Endodermal cell (in vitro differentiated cells): ENCODE data around the gene ZFYVE27. TPM values are rescaled to one million over a fixed set of nuclear protein-coding genes. Genes with fewer than 3 reads are reported as not detected.

ENCODE experiments used
- DNase-seq: peaks from one replicate; pipeline ENCODE4 v3.0.0-alpha.2; 2017
- H3K27ac ChIP-seq: 2 replicates; pipeline ENCODE4 v1.5.1; 2013; ENCODE audit warnings: mild to moderate bottlenecking, low read depth, low read length, moderate library complexity
- H3K27me3 ChIP-seq: 2 replicates; pipeline ENCODE4 v1.6.1; 2013; ENCODE audit warnings: mild to moderate bottlenecking, low read length, moderate library complexity; ENCODE audit not compliant: insufficient read depth, control insufficient read depth, poor library complexity, severe bottlenecking
- H3K36me3 ChIP-seq: 2 replicates; pipeline ENCODE4 v1.7.0; 2013; ENCODE audit warnings: mild to moderate bottlenecking, low read length, moderate library complexity; ENCODE audit not compliant: control insufficient read depth, insufficient read depth
- H3K4me1 ChIP-seq: one replicate; pipeline ENCODE4 v1.7.0; 2013; ENCODE audit warnings: low read length; ENCODE audit not compliant: control insufficient read depth, insufficient read depth
- H3K4me3 ChIP-seq: 2 replicates; pipeline ENCODE4 v1.5.1; 2013; ENCODE audit warnings: mild to moderate bottlenecking, low read length, moderate library complexity
- H3K9ac ChIP-seq: 2 replicates; pipeline ENCODE4 v1.6.1; 2013; ENCODE audit warnings: mild to moderate bottlenecking, low read length, moderate library complexity; ENCODE audit not compliant: poor library complexity, severe bottlenecking; ENCODE audit errors: extremely low read depth
- H3K9me3 ChIP-seq: 2 replicates; pipeline ENCODE4 v1.6.1; 2013; ENCODE audit warnings: mild to moderate bottlenecking, low read length, moderate library complexity; ENCODE audit not compliant: control insufficient read depth
- H3K27ac Mint-ChIP-seq: 2 replicates; pipeline ENCODE4 v1.8.0; 2020; ENCODE audit warnings: mixed read lengths
- H3K27me3 Mint-ChIP-seq: 2 replicates; pipeline ENCODE4 v1.8.0; 2021; ENCODE audit warnings: mild to moderate bottlenecking, mixed read lengths; ENCODE audit not compliant: insufficient read depth
- H3K36me3 Mint-ChIP-seq: 2 replicates; pipeline ENCODE4 v1.8.0; 2020; ENCODE audit warnings: low read depth, mixed read lengths
- H3K4me1 Mint-ChIP-seq: 2 replicates; pipeline ENCODE4 v1.8.0; 2020; ENCODE audit warnings: mixed read lengths
- H3K4me3 Mint-ChIP-seq: 2 replicates; pipeline ENCODE4 v1.8.0; 2020; ENCODE audit warnings: mild to moderate bottlenecking, moderate library complexity, mixed read lengths
- H3K9me3 Mint-ChIP-seq: 2 replicates; pipeline ENCODE4 v1.8.0; 2020; ENCODE audit warnings: mild to moderate bottlenecking, mixed read lengths
- CTCF ChIP-seq: fragments of 200-600 bp; sonication (generic); conservative IDR thresholded peaks from 2 replicates; pipeline ENCODE4 v1.5.0; 2021; ENCODE audit warnings: antibody characterized with exemption, mild to moderate bottlenecking
- WGBS, 2 experiments: methylation state at CpG; one replicate each; pipeline versions ENCODE4 v1.1.5 to v1.1.7; 2013; ENCODE audit warnings: missing lambda C conversion rate in 2 of 2, mixed read lengths in 1 of 2; ENCODE audit not compliant: insufficient coverage in 1 of 2, insufficient read length in 1 of 2; 5-methylcytosine and 5-hydroxymethylcytosine counted together
- total RNA-seq, 2 donors: library from RNA; stranded (reverse); fragmentation: NEBNext Ultra II Directional in 1 of 2; extraction: Animal tissue kit (Norgen Biotek cat#: 25700) in 1 of 2; gene quantifications; 2 replicates in 1 of 2; 3 replicates in 1 of 2; pipeline ENCODE4 v1.2.1, GENCODE V29; 2021

ZFYVE27 gene
- total RNA-seq, 2 donors from 2014 or later = 33.5 to 36.3 TPM

- Histone ChIP-seq H3K27ac (no peak overlapping the region), H3K9ac (no peak overlapping the region), H3K4me1 (peaks cover 15% of the 10 kb centered on the region), H3K4me3 (no peak overlapping the region), H3K9me3 (no peaks in the 10 kb centered on the region), H3K27me3 (no peaks in the 10 kb centered on the region), H3K36me3 (no peaks in the 10 kb centered on the region)
- DNase-seq = no peak
- no peaks in the 10 kb centered on the region for H3K9me3 Mint-ChIP-seq
- no peaks in the 10 kb centered on the region for H3K36me3 Mint-ChIP-seq
- WGBS, 2 experiments = 94% methylated on average over 3 to 4 of the region's 5 CpGs
- H3K4me3 Mint-ChIP-seq = no peak overlapping the region
- H3K27me3 Mint-ChIP-seq = peaks cover 12% of the 10 kb centered on the region
- peaks cover 54% of the 10 kb centered on the region for H3K4me1 Mint-ChIP-seq
- TF ChIP-seq CTCF = no peak
- H3K27ac Mint-ChIP-seq = no peak overlapping the region
Observed at GRCh38 chr10:97785231-97785630, 48.3 kb downstream of the ZFYVE27 start.

GRCh38 chr10:97785731-97786130 lies 48.8 kb downstream of the ZFYVE27 start:
- H3K27me3 ChIP-seq = no peaks in the 10 kb centered on the region
- DNase-seq = no peak
- no peaks in the 10 kb centered on the region for H3K9me3 ChIP-seq
- 85 to 94% methylated on average over 7 to 8 of the region's 9 CpGs for WGBS, 2 experiments
- no peak overlapping the region for H3K4me3 Mint-ChIP-seq
- no peak for TF ChIP-seq CTCF
- peaks cover 15% of the 10 kb centered on the region for H3K4me1 ChIP-seq
- no peak overlapping the region for H3K27ac ChIP-seq
- H3K27ac Mint-ChIP-seq = no peak overlapping the region
- no peak overlapping the region for H3K4me3 ChIP-seq
- no peaks in the 10 kb centered on the region for H3K36me3 ChIP-seq
- peaks cover 12% of the 10 kb centered on the region for H3K27me3 Mint-ChIP-seq
- H3K9ac ChIP-seq = no peak overlapping the region
- H3K36me3 Mint-ChIP-seq = no peaks in the 10 kb centered on the region
- H3K9me3 Mint-ChIP-seq = no peaks in the 10 kb centered on the region
- H3K4me1 Mint-ChIP-seq = peaks cover 52% of the 10 kb centered on the region

GRCh38 chr10:97788552-97789442 lies 51.9 kb downstream of the ZFYVE27 start:
- TF ChIP-seq CTCF = peak; percentile 18
- Histone ChIP-seq H3K27ac (peak overlapping the region; percentile 10), H3K9me3 (no peaks in the 10 kb centered on the region), H3K36me3 (no peaks in the 10 kb centered on the region), H3K27me3 (no peaks in the 10 kb centered on the region), H3K4me3 (peak overlapping the region; percentile 58), H3K9ac (no peak overlapping the region), H3K4me1 (peaks cover 3% of the 10 kb centered on the region)
- peaks cover 15% of the 10 kb centered on the region for H3K27me3 Mint-ChIP-seq
- H3K4me1 Mint-ChIP-seq = peaks cover 42% of the 10 kb centered on the region
- 59 to 68% methylated on average over 13 to 22 of the region's 22 CpGs for WGBS, 2 experiments
- H3K36me3 Mint-ChIP-seq = no peaks in the 10 kb centered on the region
- H3K27ac Mint-ChIP-seq = peak overlapping the region; percentile 81
- peak overlapping the region; percentile 47 for H3K4me3 Mint-ChIP-seq
- H3K9me3 Mint-ChIP-seq = no peaks in the 10 kb centered on the region
- DNase-seq = peak; percentile 85
